HG02970 (cell line): ENCODE measurements around the gene RELA.
"Not testable (repeated sequence)": the region's sequence is repeated elsewhere in the genome, so short reads cannot be mapped to it uniquely, and the experiment has no call there.

Source experiments
- ATAC-seq: cut with Tn5 transposase; IDR thresholded peaks from one replicate; pipeline ENCODE4 v1.9.1; 2021; ENCODE audit warnings: mild to moderate bottlenecking, moderate library complexity, moderate number of reproducible peaks; ENCODE audit not compliant: unreplicated experiment, low FRiP score

The RELA gene

GRCh38 chr11:65649656-65650546 is 12.8 kb downstream of the RELA start:
- no peak for ATAC-seq

GRCh38 chr11:65648997-65649493 is 13.7 kb downstream of the RELA start:
- ATAC-seq, result no peak

- no peak for ATAC-seq
Observed at GRCh38 chr11:65646958-65647701, 15.6 kb downstream of the RELA start.

DNA sequence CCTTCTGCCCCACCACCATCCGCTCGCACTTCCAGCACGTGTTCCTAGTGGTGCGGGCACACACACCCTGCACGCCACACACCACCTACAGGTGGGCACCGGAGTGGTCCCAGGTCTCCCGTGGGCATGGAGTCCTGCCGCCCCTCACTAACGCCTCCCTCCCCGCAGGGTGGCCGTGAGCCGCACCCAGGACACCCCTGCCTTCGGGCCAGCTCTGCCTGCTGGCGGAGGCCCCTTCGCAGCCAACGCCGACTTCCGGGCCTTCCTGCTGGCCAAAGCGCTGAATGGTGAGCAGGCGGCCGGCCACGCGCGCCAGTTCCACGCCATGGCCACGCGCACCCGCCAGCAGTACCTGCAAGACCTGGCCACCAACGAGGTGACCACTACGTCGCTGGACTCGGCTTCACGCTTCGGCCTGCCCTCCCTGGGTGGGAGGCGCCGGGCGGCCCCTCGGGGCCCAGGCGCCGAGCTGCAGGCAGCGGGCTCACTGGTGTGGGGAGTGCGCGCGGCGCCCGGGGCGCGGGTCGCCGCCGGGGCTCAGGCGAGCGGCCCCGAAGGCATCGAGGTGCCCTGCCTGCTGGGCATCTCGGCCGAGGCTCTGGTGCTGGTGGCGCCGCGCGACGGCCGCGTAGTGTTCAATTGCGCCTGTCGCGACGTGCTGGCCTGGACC is 16.3 kb downstream of the RELA start:
- no peak for ATAC-seq

- ATAC-seq, result no peak
Observed at GRCh38 chr11:65645710-65646109, 17.0 kb downstream of the RELA start.

GRCh38 chr11:65644837-65645236 is 17.9 kb downstream of the RELA start:
- no peak for ATAC-seq

- no peak for ATAC-seq
Observed at GRCh38 chr11:65643971-65644370, 18.7 kb downstream of the RELA start.

- no peak for ATAC-seq
Observed at GRCh38 chr11:65642014-65642671, 20.6 kb downstream of the RELA start.

DNA sequence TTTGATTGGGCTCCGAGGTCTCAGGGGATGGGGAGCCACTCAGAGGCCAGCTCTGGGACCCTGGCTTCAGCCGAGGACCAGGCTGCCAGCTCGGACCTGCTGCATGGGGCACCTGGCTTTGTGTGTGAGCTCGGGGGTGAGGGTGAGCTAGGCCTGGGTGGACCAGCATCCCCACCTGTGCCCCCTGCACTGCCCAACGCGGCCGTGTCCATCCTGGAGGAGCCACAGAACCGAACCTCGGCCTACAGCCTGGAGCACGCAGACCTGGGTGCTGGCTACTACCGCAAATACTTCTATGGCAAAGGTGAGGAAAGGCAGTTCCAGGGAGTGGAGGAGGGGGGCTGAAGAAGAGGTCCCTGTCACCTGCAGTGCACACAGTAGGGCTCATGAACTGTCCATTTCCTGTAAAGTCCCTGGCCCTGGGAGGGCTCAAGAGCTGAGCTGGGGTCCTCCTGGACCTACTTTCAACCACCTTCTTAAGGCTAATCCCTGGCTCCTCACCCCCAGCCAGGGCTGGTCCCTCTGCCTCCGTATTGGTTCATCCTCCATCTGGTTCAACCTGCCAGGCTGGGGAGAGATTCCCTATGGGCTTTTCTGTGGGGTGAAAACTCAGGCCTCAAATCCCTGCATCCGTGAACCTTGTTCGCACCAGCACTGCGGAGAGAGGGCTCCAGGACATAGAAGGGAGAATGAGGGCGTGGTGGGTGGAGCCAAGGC is 21.3 kb downstream of the RELA start:
- no peak for ATAC-seq

- ATAC-seq, result no peak
Observed at GRCh38 chr11:65640483-65641296, 22.0 kb downstream of the RELA start.

DNA sequence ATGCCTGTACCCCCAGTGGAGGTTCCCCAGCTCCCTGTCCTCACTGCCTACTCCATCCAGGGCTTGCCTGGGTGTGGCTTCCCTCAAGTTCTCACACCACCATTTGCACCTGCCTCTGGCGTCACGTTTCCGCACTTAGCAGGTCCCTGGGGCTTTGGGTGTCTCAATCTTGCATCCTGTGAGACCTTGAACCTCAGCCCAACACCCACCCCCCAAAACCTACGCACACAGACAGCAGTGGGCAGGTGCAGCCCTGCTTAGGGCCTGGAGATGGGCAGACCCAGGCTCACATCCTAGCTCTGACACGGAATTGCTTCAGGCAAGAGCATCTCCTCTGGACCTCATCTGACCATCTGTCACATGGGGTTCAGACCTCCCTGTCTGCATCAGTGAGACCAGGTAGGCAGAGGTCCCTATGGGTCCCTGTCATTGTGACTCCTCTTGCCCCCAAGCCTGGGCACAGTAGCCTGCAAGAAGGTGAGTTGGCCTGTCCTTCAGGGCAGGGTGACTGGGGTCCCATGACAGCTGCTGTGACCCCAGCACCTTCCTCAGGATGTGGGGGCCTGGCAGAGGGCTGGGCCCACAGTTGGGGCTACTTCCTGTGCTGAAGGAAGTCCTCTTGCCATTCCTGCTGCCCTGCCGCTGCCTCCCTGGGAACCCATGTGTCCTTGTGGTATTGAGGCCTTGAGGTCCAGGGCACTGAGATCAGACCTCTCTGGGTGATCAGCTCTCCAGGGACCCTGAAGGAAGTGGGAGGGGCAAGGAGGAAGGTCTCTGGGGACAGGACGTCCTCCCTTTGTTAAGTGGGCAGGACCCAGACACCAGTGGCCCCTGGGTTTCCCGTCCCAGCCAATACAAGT is 22.9 kb downstream of the RELA start:
- no peak for ATAC-seq

DNA sequence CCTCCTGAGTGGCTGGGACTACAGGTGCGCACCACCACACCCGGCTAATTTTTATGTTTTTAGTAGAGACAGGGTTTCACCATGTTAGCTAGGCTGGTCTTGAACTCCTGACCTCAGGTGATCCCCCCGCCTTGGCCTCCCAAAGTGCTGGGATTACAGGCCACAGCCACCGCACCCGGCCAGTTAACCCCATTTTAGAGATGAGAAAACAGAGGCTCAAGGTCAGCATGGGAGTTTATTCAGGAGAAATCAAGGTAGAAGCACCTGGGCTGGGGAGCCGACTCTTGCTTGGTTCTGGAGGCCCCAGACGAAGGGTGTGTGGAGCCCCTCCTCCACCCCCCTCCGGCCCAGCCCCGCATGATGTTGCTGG is 23.5 kb downstream of the RELA start:
- ATAC-seq, result not testable (repeated sequence)

GRCh38 chr11:65637794-65638419 is 24.8 kb downstream of the RELA start, which contains the start of gene SIPA1:
Gene SIPA1 (plus strand): TSS chr11:65638101. CDS start chr11:65640922, 2,821 bp downstream.
- peak; percentile 40 for ATAC-seq

DNA sequence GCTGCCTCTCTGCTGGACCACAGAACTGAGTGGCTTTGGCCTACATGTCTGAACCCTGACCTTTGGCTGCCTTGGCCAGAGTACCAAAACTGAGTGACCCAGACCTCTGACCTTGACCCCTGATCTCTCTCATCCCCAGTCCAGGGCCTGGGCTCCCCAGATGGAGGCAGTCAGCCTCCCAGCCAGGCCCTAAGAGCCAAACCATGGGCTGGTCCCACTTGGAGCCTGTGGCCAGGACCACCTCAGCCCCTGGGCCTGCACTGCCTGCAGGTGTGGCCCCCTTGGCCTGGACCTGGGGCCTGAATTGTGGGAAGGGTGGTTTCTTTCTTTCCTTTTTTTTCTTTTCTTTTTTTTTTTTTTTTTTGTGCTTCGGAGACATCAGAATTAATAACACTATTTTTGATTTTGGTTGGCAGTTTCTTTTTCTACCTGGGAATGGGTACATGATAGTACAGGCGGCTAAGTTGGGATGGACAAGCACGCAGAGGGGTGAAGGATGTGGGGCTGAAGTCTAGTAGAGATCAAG is 25.6 kb downstream of the RELA start:
- no peak for ATAC-seq

- ATAC-seq, result no peak
Observed at GRCh38 chr11:65636108-65637031, 26.3 kb downstream of the RELA start.
